Parathyroid adenoma (tissue), 2 donors: Measurements from ENCODE around the gene AACS.

Experiments used
- H2AFZ ChIP-seq: fragments of 300-600 bp; sonication (generic); one replicate; pipeline ENCODE4 v1.7.0; 2017; ENCODE audit warnings: antibody characterized with exemption, mild to moderate bottlenecking
- H3K27ac ChIP-seq: fragments of 300-600 bp; sonication (generic); one replicate; pipeline ENCODE4 v1.7.0; 2017
- H3K27me3 ChIP-seq: fragments of 300-600 bp; sonication (generic); one replicate; pipeline ENCODE4 v1.7.0; 2017; ENCODE audit warnings: low read length; ENCODE audit not compliant: control insufficient read depth, insufficient read depth
- H3K36me3 ChIP-seq: fragments of 300-600 bp; sonication (generic); one replicate; pipeline ENCODE4 v1.7.0; 2017; ENCODE audit warnings: low read length; ENCODE audit not compliant: control insufficient read depth, insufficient read depth
- H3K4me1 ChIP-seq: fragments of 300-600 bp; sonication (generic); one replicate; pipeline ENCODE4 v1.7.0; 2017; ENCODE audit warnings: control low read depth
- H3K4me2 ChIP-seq: fragments of 300-600 bp; sonication (generic); one replicate; pipeline ENCODE4 v1.7.0; 2017; ENCODE audit warnings: low read length
- H3K4me3 ChIP-seq: fragments of 300-600 bp; sonication (generic); one replicate; pipeline ENCODE4 v1.7.0; 2017; ENCODE audit warnings: low read depth, low read length
- H3K79me2 ChIP-seq: fragments of 300-600 bp; sonication (generic); one replicate; pipeline ENCODE4 v1.7.0; 2017; ENCODE audit warnings: control low read depth
- H3K9ac ChIP-seq: fragments of 300-600 bp; sonication (generic); one replicate; pipeline ENCODE4 v1.7.0; 2017; ENCODE audit warnings: mild to moderate bottlenecking
- H3K9me3 ChIP-seq: fragments of 300-600 bp; sonication (generic); one replicate; pipeline ENCODE4 v1.7.0; 2017; ENCODE audit warnings: low read length; ENCODE audit not compliant: control insufficient read depth
- CTCF ChIP-seq: fragments of 300-600 bp; sonication (generic); IDR thresholded peaks from one replicate; pipeline ENCODE4 v1.7.0; 2017; ENCODE audit warnings: antibody characterized with exemption, mild to moderate bottlenecking
- donor health status: primary hyperparathyroidism.

AACS gene

GRCh38 chr12:125064492-125064891 lies 743 bp upstream of the AACS start:
- H3K36me3 ChIP-seq: no peaks in the 10 kb centered on the region
- H3K9ac ChIP-seq: no peak overlapping the region
- no peaks in the 10 kb centered on the region for H3K27me3 ChIP-seq
- no peak overlapping the region for H3K4me2 ChIP-seq
- no peak for TF ChIP-seq CTCF
- peaks cover 2% of the 10 kb centered on the region for H3K79me2 ChIP-seq
- peak overlapping the region; percentile 94 for H2AFZ ChIP-seq
- no peaks in the 10 kb centered on the region for H3K4me1 ChIP-seq
- H3K9me3 ChIP-seq: no peaks in the 10 kb centered on the region
- no peak overlapping the region for H3K27ac ChIP-seq
- H3K4me3 ChIP-seq: peak overlapping the region; percentile 70

GRCh38 chr12:125065919-125066570 lies 810 bp downstream of the AACS start:
- H3K4me2 ChIP-seq: peak overlapping the region; percentile 84
- H3K4me3 ChIP-seq: peak overlapping the region; percentile 70
- H3K79me2 ChIP-seq: peaks cover 2% of the 10 kb centered on the region
- H3K27ac ChIP-seq: no peak overlapping the region
- H3K9me3 ChIP-seq: no peaks in the 10 kb centered on the region
- peak overlapping the region; percentile 94 for H2AFZ ChIP-seq
- H3K9ac ChIP-seq: peak overlapping the region; percentile 81
- no peaks in the 10 kb centered on the region for H3K4me1 ChIP-seq
- no peaks in the 10 kb centered on the region for H3K27me3 ChIP-seq
- no peak for TF ChIP-seq CTCF
- H3K36me3 ChIP-seq: no peaks in the 10 kb centered on the region

- Histone ChIP-seq H3K4me1 (no peaks in the 10 kb centered on the region), H3K27ac (no peak overlapping the region), H3K9me3 (no peaks in the 10 kb centered on the region), H2AFZ (no peak overlapping the region), H3K4me3 (no peak overlapping the region), H3K27me3 (no peaks in the 10 kb centered on the region), H3K9ac (no peak overlapping the region), H3K36me3 (no peaks in the 10 kb centered on the region), H3K79me2 (peaks cover 2% of the 10 kb centered on the region), H3K4me2 (no peak overlapping the region)
- no peak for TF ChIP-seq CTCF
Measured at GRCh38 chr12:125068391-125068790, 3.2 kb downstream of the AACS start.

- Histone ChIP-seq H2AFZ (no peak overlapping the region), H3K4me1 (no peaks in the 10 kb centered on the region), H3K4me2 (no peak overlapping the region), H3K36me3 (no peaks in the 10 kb centered on the region), H3K9me3 (no peaks in the 10 kb centered on the region), H3K27ac (no peak overlapping the region), H3K9ac (no peak overlapping the region), H3K4me3 (no peak overlapping the region), H3K27me3 (no peaks in the 10 kb centered on the region), H3K79me2 (peaks cover 2% of the 10 kb centered on the region)
- TF ChIP-seq CTCF: no peak
Measured at GRCh38 chr12:125069616-125070015, 4.4 kb downstream of the AACS start.

GRCh38 chr12:125070112-125070511 lies 4.9 kb downstream of the AACS start:
- Histone ChIP-seq H3K27ac (no peak overlapping the region), H3K9me3 (no peaks in the 10 kb centered on the region), H3K79me2 (peaks cover 2% of the 10 kb centered on the region), H3K4me3 (no peak overlapping the region), H3K4me2 (no peak overlapping the region), H3K4me1 (no peaks in the 10 kb centered on the region), H3K9ac (no peak overlapping the region), H3K36me3 (no peaks in the 10 kb centered on the region), H2AFZ (no peak overlapping the region), H3K27me3 (no peaks in the 10 kb centered on the region)
- peak; percentile 8 for TF ChIP-seq CTCF
